ENCODE results near the gene VWCE.
A peak's percentile ranks its signal among the peaks of the same experiment; 100 is the strongest.
"Not testable (repeated sequence)": the region's sequence is repeated elsewhere in the genome, so short reads cannot be mapped to it uniquely, and the experiment has no call there.

Gene VWCE

GRCh38 chr11:61254403-61255025 lies 40.6 kb downstream of the VWCE start:
- peak; percentile 70 for DNase-seq

GRCh38 chr11:61252332-61252731 lies 42.8 kb downstream of the VWCE start:
- not testable (repeated sequence) for DNase-seq

- DNase-seq, result not testable (repeated sequence)
Observed at GRCh38 chr11:61250796-61251765, 44.0 kb downstream of the VWCE start.

GRCh38 chr11:61249201-61249600 lies 45.9 kb downstream of the VWCE start:
- DNase-seq, result not testable (repeated sequence)

- not testable (repeated sequence) for DNase-seq
Observed at GRCh38 chr11:61248071-61248470, 47.0 kb downstream of the VWCE start.

GRCh38 chr11:61245284-61245964 lies 49.7 kb downstream of the VWCE start:
- not testable (repeated sequence) for DNase-seq

GRCh38 chr11:61241526-61241925 lies 53.6 kb downstream of the VWCE start:
- not testable (repeated sequence) for DNase-seq

GRCh38 chr11:61240875-61241274 lies 54.2 kb downstream of the VWCE start, which contains the start of gene PGA5:
Gene PGA5, plus strand, starts transcription at chr11:61241175. Its CDS starts 52 bp downstream, at chr11:61241227.
- DNase-seq, result not testable (repeated sequence)

GRCh38 chr11:61240288-61240687 lies 54.8 kb downstream of the VWCE start:
- DNase-seq, result not testable (repeated sequence)

- DNase-seq, result not testable (repeated sequence)
Observed at GRCh38 chr11:61237130-61237529, 58.0 kb downstream of the VWCE start.

GRCh38 chr11:61232548-61233145 lies 62.5 kb downstream of the VWCE start:
- not testable (repeated sequence) for DNase-seq

GRCh38 chr11:61231585-61231984 lies 63.5 kb downstream of the VWCE start:
- DNase-seq, result not testable (repeated sequence)

- not testable (repeated sequence) for DNase-seq
Observed at GRCh38 chr11:61231033-61231432, 64.1 kb downstream of the VWCE start.

GRCh38 chr11:61229458-61229857 lies 65.7 kb downstream of the VWCE start:
- not testable (repeated sequence) for DNase-seq

GRCh38 chr11:61226457-61227137 lies 68.5 kb downstream of the VWCE start:
- DNase-seq, result not testable (repeated sequence)

- not testable (repeated sequence) for DNase-seq
Observed at GRCh38 chr11:61222692-61223091, 72.4 kb downstream of the VWCE start.

GRCh38 chr11:61222047-61222446 lies 73.1 kb downstream of the VWCE start, which contains the start of gene PGA4:
Gene PGA4, plus strand, starts transcription at chr11:61222347. Its CDS starts 54 bp downstream, at chr11:61222401.
- DNase-seq, result not testable (repeated sequence)

- DNase-seq, result not testable (repeated sequence)
Observed at GRCh38 chr11:61219016-61219415, 76.1 kb downstream of the VWCE start.

GRCh38 chr11:61218306-61218705 lies 76.8 kb downstream of the VWCE start:
- not testable (repeated sequence) for DNase-seq

GRCh38 chr11:61213711-61214324 lies 81.3 kb downstream of the VWCE start:
- not testable (repeated sequence) for DNase-seq

GRCh38 chr11:61212202-61212601 lies 82.9 kb downstream of the VWCE start:
- not testable (repeated sequence) for DNase-seq
